Endodermal cell (in vitro differentiated cells): Measurements from ENCODE around the gene ZNF324B. TPM values are rescaled to one million over a fixed set of nuclear protein-coding genes. Genes with fewer than 3 reads are reported as not detected.

Experiments used
- DNase-seq: peaks from one replicate; pipeline ENCODE4 v3.0.0-alpha.2; 2017
- H3K27ac ChIP-seq: 2 replicates; pipeline ENCODE4 v1.5.1; 2013; ENCODE audit warnings: mild to moderate bottlenecking, low read depth, low read length, moderate library complexity
- H3K27me3 ChIP-seq: 2 replicates; pipeline ENCODE4 v1.6.1; 2013; ENCODE audit warnings: mild to moderate bottlenecking, low read length, moderate library complexity; ENCODE audit not compliant: insufficient read depth, control insufficient read depth, poor library complexity, severe bottlenecking
- H3K36me3 ChIP-seq: 2 replicates; pipeline ENCODE4 v1.7.0; 2013; ENCODE audit warnings: mild to moderate bottlenecking, low read length, moderate library complexity; ENCODE audit not compliant: control insufficient read depth, insufficient read depth
- H3K4me1 ChIP-seq: one replicate; pipeline ENCODE4 v1.7.0; 2013; ENCODE audit warnings: low read length; ENCODE audit not compliant: control insufficient read depth, insufficient read depth
- H3K4me3 ChIP-seq: 2 replicates; pipeline ENCODE4 v1.5.1; 2013; ENCODE audit warnings: mild to moderate bottlenecking, low read length, moderate library complexity
- H3K9ac ChIP-seq: 2 replicates; pipeline ENCODE4 v1.6.1; 2013; ENCODE audit warnings: mild to moderate bottlenecking, low read length, moderate library complexity; ENCODE audit not compliant: poor library complexity, severe bottlenecking; ENCODE audit errors: extremely low read depth
- H3K9me3 ChIP-seq: 2 replicates; pipeline ENCODE4 v1.6.1; 2013; ENCODE audit warnings: mild to moderate bottlenecking, low read length, moderate library complexity; ENCODE audit not compliant: control insufficient read depth
- H3K27ac Mint-ChIP-seq: 2 replicates; pipeline ENCODE4 v1.8.0; 2020; ENCODE audit warnings: mixed read lengths
- H3K27me3 Mint-ChIP-seq: 2 replicates; pipeline ENCODE4 v1.8.0; 2021; ENCODE audit warnings: mild to moderate bottlenecking, mixed read lengths; ENCODE audit not compliant: insufficient read depth
- H3K36me3 Mint-ChIP-seq: 2 replicates; pipeline ENCODE4 v1.8.0; 2020; ENCODE audit warnings: low read depth, mixed read lengths
- H3K4me1 Mint-ChIP-seq: 2 replicates; pipeline ENCODE4 v1.8.0; 2020; ENCODE audit warnings: mixed read lengths
- H3K4me3 Mint-ChIP-seq: 2 replicates; pipeline ENCODE4 v1.8.0; 2020; ENCODE audit warnings: mild to moderate bottlenecking, moderate library complexity, mixed read lengths
- H3K9me3 Mint-ChIP-seq: 2 replicates; pipeline ENCODE4 v1.8.0; 2020; ENCODE audit warnings: mild to moderate bottlenecking, mixed read lengths
- WGBS, 2 experiments: methylation state at CpG; one replicate each; pipeline versions ENCODE4 v1.1.5 to v1.1.7; 2013; ENCODE audit warnings: missing lambda C conversion rate in 2 of 2, mixed read lengths in 1 of 2; ENCODE audit not compliant: insufficient coverage in 1 of 2, insufficient read length in 1 of 2; 5-methylcytosine and 5-hydroxymethylcytosine counted together
- total RNA-seq, 2 donors: library from RNA; stranded (reverse); fragmentation: NEBNext Ultra II Directional in 1 of 2; extraction: Animal tissue kit (Norgen Biotek cat#: 25700) in 1 of 2; gene quantifications; 2 replicates in 1 of 2; 3 replicates in 1 of 2; pipeline ENCODE4 v1.2.1, GENCODE V29; 2021
- TF ChIP-seq, protein P1 (sequence below): fragments of 200-600 bp; sonication (generic); conservative IDR thresholded peaks from 2 replicates; pipeline ENCODE4 v1.5.0; 2021; ENCODE audit warnings: antibody characterized with exemption, mild to moderate bottlenecking

ZNF324B gene
- total RNA-seq, 2 donors from 2014 or later: 5.4 to 6.0 TPM

DNA sequence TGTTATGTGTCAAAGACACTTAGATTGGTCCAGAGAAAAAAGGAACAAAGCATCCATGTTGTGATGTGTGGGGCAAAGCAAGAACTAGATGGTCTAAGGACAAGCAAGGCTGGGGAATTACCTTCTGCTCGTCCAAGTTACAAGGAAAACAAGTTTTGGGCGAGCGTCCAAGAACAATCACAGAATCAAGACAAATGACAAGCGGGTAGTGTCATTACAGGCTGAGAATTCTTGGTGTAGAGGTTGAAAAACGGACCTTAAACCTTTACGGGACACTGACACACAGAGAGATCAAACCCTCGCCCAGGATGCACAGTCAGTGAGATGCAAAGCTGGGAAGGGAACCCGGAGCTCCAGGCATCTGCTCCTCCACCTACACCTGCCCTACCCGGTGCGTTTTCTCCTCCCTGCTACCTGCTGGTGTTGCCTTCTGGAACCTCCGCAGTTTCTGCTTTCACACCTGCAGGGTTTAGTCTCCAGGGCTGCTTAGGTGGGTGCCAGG lies 515 bp upstream of the ZNF324B start:
- TF ChIP-seq, protein P1, sequence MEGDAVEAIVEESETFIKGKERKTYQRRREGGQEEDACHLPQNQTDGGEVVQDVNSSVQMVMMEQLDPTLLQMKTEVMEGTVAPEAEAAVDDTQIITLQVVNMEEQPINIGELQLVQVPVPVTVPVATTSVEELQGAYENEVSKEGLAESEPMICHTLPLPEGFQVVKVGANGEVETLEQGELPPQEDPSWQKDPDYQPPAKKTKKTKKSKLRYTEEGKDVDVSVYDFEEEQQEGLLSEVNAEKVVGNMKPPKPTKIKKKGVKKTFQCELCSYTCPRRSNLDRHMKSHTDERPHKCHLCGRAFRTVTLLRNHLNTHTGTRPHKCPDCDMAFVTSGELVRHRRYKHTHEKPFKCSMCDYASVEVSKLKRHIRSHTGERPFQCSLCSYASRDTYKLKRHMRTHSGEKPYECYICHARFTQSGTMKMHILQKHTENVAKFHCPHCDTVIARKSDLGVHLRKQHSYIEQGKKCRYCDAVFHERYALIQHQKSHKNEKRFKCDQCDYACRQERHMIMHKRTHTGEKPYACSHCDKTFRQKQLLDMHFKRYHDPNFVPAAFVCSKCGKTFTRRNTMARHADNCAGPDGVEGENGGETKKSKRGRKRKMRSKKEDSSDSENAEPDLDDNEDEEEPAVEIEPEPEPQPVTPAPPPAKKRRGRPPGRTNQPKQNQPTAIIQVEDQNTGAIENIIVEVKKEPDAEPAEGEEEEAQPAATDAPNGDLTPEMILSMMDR: no peak
- H3K9ac ChIP-seq: peak overlapping the region; percentile 8

DNA sequence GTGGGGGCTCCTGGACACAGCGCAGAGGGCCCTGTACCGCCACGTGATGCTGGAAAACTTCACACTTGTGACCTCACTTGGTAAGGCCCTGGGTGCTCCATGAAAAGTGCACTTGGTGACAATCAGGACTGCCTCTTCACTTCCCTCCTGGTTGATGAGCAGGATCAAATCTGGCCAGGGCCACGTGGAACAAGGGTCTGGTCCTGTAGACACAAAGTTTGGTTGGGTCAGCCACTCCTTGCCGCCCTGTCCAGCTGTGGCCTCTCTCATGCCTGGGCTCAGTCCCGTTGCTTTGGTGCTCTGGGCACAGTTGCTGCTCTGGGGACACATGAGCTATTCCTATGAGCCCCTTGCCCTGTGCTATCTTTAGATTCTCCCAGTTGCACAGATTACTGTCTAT lies 2.3 kb downstream of the ZNF324B start:
- Mint-ChIP-seq H3K4me1 (peaks cover 6% of the 10 kb centered on the region), H3K9me3 (peaks cover 19% of the 10 kb centered on the region), H3K27ac (no peak overlapping the region), H3K27me3 (peaks cover 37% of the 10 kb centered on the region), H3K4me3 (no peak overlapping the region), H3K36me3 (peaks cover 12% of the 10 kb centered on the region)
- TF ChIP-seq, protein P1: no peak
- Histone ChIP-seq H3K9ac (no peak overlapping the region), H3K27ac (no peak overlapping the region), H3K4me1 (no peaks in the 10 kb centered on the region), H3K36me3 (peaks cover 4% of the 10 kb centered on the region), H3K27me3 (peaks cover 19% of the 10 kb centered on the region), H3K4me3 (no peak overlapping the region), H3K9me3 (peaks cover 21% of the 10 kb centered on the region)
- 83 to 91% methylated on average over 5 to 6 of the region's 6 CpGs for WGBS, 2 experiments
- DNase-seq: no peak

More for the DNA sequence above, 515 bp upstream of the ZNF324B start:
- DNase-seq: no peak
- H3K4me1 Mint-ChIP-seq: peaks cover 6% of the 10 kb centered on the region
- Histone ChIP-seq H3K4me3 (peak overlapping the region; percentile 84), H3K9me3 (peaks cover 26% of the 10 kb centered on the region), H3K27ac (no peak overlapping the region), H3K4me1 (no peaks in the 10 kb centered on the region), H3K27me3 (peaks cover 24% of the 10 kb centered on the region), H3K36me3 (no peaks in the 10 kb centered on the region)
- peak overlapping the region; percentile 64 for H3K4me3 Mint-ChIP-seq
- H3K36me3 Mint-ChIP-seq: peaks cover 4% of the 10 kb centered on the region
- 17 to 32% methylated on average over 7 to 11 of the region's 11 CpGs for whole genome bisulfite sequencing, 2 experiments
- H3K27ac Mint-ChIP-seq: peak overlapping the region; percentile 76
- peaks cover 42% of the 10 kb centered on the region for H3K9me3 Mint-ChIP-seq
- H3K27me3 Mint-ChIP-seq: peaks cover 59% of the 10 kb centered on the region

DNA sequence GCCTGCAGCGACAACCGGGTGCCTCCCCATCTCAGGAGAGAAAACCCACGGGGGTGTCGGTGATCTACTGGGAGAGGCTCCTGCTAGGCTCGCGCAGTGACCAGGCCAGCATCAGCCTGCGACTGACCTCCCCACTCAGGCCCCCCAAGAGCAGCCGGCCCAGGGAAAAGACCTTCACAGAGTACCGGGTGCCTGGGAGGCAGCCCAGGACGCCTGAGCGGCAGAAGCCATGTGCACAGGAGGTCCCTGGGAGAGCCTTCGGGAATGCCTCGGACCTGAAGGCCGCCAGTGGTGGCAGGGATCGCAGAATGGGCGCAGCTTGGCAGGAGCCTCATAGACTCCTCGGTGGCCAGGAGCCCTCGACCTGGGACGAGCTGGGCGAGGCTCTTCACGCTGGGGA lies 3.9 kb downstream of the ZNF324B start:
- H3K4me1 ChIP-seq: no peaks in the 10 kb centered on the region

More for the DNA sequence above, 3.9 kb downstream of the ZNF324B start:
- H3K4me3 Mint-ChIP-seq: no peak overlapping the region
- Histone ChIP-seq H3K4me3 (no peak overlapping the region), H3K36me3 (peaks cover 4% of the 10 kb centered on the region), H3K9ac (no peak overlapping the region), H3K27me3 (peaks cover 9% of the 10 kb centered on the region), H3K27ac (no peak overlapping the region), H3K9me3 (peaks cover 5% of the 10 kb centered on the region)
- H3K27ac Mint-ChIP-seq: no peak overlapping the region
- H3K36me3 Mint-ChIP-seq: peaks cover 12% of the 10 kb centered on the region
- TF ChIP-seq, protein P1: no peak
- DNase-seq: no peak
- H3K9me3 Mint-ChIP-seq: peaks cover 5% of the 10 kb centered on the region
- peaks cover 6% of the 10 kb centered on the region for H3K4me1 Mint-ChIP-seq
- peaks cover 24% of the 10 kb centered on the region for H3K27me3 Mint-ChIP-seq
- 94 to 96% methylated on average over 4 to 16 of the region's 21 CpGs for WGBS, 2 experiments
